OCI-LY3 (cell line): Measurements from ENCODE around the gene ZNF362.

Experiments used
- H2AFZ ChIP-seq: fragments of 200-600, 300-600 bp; shearing (Covaris generic); 2 replicates; pipeline ENCODE4 v1.6.0; 2014; ENCODE audit warnings: antibody characterized with exemption, low read depth, low read length
- H3K27ac ChIP-seq: fragments of 200-600, 300-600 bp; sonication (generic); 2 replicates; pipeline ENCODE4 v1.5.1; 2014; ENCODE audit warnings: mild to moderate bottlenecking, low read length, moderate library complexity, mixed read lengths
- H3K27me3 ChIP-seq: fragments of 200-600, 300-600 bp; sonication (generic); 2 replicates; pipeline ENCODE4 v1.6.1; 2014; ENCODE audit warnings: low read depth, low read length, mixed read lengths
- H3K36me3 ChIP-seq: fragments of 200-600, 300-600 bp; sonication (generic); replicated peaks from 2 replicates; pipeline ENCODE3; 2014; ENCODE audit warnings: low read depth, low read length, mixed read lengths
- H3K4me1 ChIP-seq: fragments of 300-600, 200-600 bp; sonication (generic); 2 replicates; pipeline ENCODE4 v1.6.1; 2014; ENCODE audit warnings: low read length, mixed read lengths
- H3K4me2 ChIP-seq: fragments of 200-600, 300-600 bp; sonication (generic); 2 replicates; pipeline ENCODE4 v1.6.1; 2014; ENCODE audit warnings: low read length, mixed read lengths
- H3K4me3 ChIP-seq: fragments of 300-600, 200-600 bp; sonication (generic); 2 replicates; pipeline ENCODE4 v1.5.1; 2014; ENCODE audit warnings: antibody characterized with exemption, mild to moderate bottlenecking, low read length, moderate library complexity
- H3K79me2 ChIP-seq: fragments of 300-600, 200-600 bp; shearing (Covaris generic); 2 replicates; pipeline ENCODE4 v1.6.1; 2014; ENCODE audit warnings: mild to moderate bottlenecking, low read length, mixed read lengths
- H3K9ac ChIP-seq: fragments of 300-600, 200-600 bp; shearing (Covaris generic); 2 replicates; pipeline ENCODE4 v1.6.0; 2014; ENCODE audit warnings: mild to moderate bottlenecking, low read length, moderate library complexity
- H3K9me3 ChIP-seq: fragments of 200-600, 300-600 bp; shearing (Covaris generic); 2 replicates; pipeline ENCODE4 v1.6.1; 2014; ENCODE audit warnings: low read length, mixed read lengths; ENCODE audit not compliant: insufficient read depth
- H4K20me1 ChIP-seq: fragments of 200-600, 300-600 bp; sonication (generic); 2 replicates; pipeline ENCODE4 v1.6.1; 2016; ENCODE audit warnings: low read length, mixed read lengths; ENCODE audit not compliant: insufficient read depth
- EZH2phosphoT487 ChIP-seq: fragments of 200-600 bp; shearing (Covaris generic); IDR thresholded peaks from 2 replicates; pipeline ENCODE4 v1.6.1; 2018; ENCODE audit warnings: antibody characterized with exemption, mixed run types, low read depth
- TF ChIP-seq, protein P1 (sequence below): fragments of 200-600, 300-600 bp; sonication (generic); IDR thresholded peaks from 2 replicates; pipeline ENCODE4 v1.5.1; 2014; ENCODE audit warnings: antibody characterized with exemption, low read length, low read depth

The ZNF362 gene

DNA sequence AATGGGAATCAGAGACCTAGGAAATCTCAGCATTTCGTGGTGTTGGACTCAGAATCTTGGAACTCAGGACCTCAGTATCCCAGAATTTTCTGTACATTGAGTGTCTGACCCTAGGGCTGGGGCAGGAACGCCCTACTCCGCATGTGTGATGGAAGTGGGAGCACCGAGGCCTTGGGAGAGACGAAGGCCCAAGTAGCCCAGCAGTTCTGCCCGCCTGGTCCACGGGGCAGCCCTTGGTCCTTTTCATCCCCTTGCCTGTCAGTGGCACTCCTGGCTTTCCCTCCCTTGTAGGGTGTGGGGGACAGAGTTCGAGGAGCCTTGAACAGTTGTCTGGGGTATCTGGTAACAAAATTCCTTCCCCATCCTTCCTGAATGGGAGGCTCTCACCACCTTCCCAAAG, 54.4 kb downstream of the ZNF362 start:
- H3K27me3 ChIP-seq, result no peaks in the 10 kb centered on the region
- H3K4me2 ChIP-seq, result no peak overlapping the region
- no peak overlapping the region for H3K4me3 ChIP-seq
- H2AFZ ChIP-seq, result no peak overlapping the region
- no peak overlapping the region for H3K27ac ChIP-seq
- TF ChIP-seq, protein P1, sequence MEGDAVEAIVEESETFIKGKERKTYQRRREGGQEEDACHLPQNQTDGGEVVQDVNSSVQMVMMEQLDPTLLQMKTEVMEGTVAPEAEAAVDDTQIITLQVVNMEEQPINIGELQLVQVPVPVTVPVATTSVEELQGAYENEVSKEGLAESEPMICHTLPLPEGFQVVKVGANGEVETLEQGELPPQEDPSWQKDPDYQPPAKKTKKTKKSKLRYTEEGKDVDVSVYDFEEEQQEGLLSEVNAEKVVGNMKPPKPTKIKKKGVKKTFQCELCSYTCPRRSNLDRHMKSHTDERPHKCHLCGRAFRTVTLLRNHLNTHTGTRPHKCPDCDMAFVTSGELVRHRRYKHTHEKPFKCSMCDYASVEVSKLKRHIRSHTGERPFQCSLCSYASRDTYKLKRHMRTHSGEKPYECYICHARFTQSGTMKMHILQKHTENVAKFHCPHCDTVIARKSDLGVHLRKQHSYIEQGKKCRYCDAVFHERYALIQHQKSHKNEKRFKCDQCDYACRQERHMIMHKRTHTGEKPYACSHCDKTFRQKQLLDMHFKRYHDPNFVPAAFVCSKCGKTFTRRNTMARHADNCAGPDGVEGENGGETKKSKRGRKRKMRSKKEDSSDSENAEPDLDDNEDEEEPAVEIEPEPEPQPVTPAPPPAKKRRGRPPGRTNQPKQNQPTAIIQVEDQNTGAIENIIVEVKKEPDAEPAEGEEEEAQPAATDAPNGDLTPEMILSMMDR, result no peak
- no peak for TF ChIP-seq EZH2phosphoT487
- H3K4me1 ChIP-seq, result no peaks in the 10 kb centered on the region
- H4K20me1 ChIP-seq, result no peaks in the 10 kb centered on the region
- no peaks in the 10 kb centered on the region for H3K79me2 ChIP-seq
- H3K36me3 ChIP-seq, result no peaks in the 10 kb centered on the region
- H3K9me3 ChIP-seq, result no peaks in the 10 kb centered on the region
- no peak overlapping the region for H3K9ac ChIP-seq

DNA sequence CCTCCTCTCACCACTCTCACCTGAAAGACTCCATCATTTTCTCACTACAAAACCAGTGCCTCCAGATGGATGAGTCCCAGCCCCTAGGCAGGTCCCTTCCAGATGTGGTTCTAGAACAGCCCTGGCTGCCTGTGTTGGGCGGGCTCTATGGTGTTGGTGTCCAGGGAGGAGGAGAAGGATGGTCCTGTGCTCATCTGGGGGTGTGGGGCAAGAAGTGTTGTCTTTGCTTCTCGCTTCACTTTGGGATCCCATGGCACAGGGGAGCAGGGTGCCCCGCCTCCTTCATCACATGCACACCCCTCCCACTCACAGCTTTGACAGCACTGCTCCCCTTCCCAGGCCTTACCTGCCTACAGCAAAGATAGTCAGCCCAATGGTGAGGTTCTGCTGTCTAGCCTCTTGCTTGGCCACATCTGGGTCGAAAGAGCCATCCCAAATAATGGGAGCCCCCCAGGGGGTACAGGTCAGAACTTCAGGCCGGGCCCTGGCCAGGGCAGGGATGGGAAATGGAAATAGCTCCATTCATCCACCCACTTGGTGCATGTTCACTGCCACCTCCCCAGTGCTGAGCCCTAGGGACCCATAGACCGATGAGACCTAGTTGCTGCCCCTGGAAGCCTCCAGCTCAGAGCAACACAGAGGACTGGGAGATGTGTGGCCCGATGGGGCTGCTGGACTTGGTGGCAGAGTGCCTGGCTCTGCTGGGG, 55.6 kb downstream of the ZNF362 start:
- Histone ChIP-seq H2AFZ (no peak overlapping the region), H3K27me3 (no peaks in the 10 kb centered on the region), H3K36me3 (no peaks in the 10 kb centered on the region), H3K4me2 (no peak overlapping the region), H3K27ac (no peak overlapping the region), H3K9ac (no peak overlapping the region), H3K79me2 (no peaks in the 10 kb centered on the region), H3K9me3 (no peaks in the 10 kb centered on the region), H3K4me3 (no peak overlapping the region), H3K4me1 (no peaks in the 10 kb centered on the region), H4K20me1 (no peaks in the 10 kb centered on the region)
- no peak for TF ChIP-seq EZH2phosphoT487
- TF ChIP-seq, protein P1, result no peak

DNA sequence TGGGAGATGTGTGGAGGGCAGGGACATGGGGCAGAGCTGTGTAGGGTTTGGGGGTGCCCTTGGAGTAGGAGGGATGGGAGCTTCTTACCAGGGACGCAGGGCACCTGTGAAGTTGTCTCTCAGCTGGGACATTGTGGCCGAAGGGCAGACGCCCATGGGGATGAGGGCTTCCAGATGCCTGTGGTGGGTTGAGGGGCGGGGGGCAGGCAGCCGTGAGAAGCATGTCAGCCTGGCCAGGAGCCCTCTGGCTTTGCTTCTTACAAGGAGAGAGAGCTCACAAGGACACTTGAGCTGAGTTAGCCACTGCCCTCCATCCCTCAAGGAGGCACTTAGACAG, 56.1 kb downstream of the ZNF362 start:
- no peaks in the 10 kb centered on the region for H3K79me2 ChIP-seq
- no peaks in the 10 kb centered on the region for H3K9me3 ChIP-seq
- H3K36me3 ChIP-seq, result no peaks in the 10 kb centered on the region
- no peak overlapping the region for H3K9ac ChIP-seq
- no peak overlapping the region for H3K4me3 ChIP-seq
- H3K4me1 ChIP-seq, result no peaks in the 10 kb centered on the region
- no peaks in the 10 kb centered on the region for H3K27me3 ChIP-seq
- H3K4me2 ChIP-seq, result no peak overlapping the region
- TF ChIP-seq, protein P1, result no peak
- no peak for TF ChIP-seq EZH2phosphoT487
- no peaks in the 10 kb centered on the region for H4K20me1 ChIP-seq
- H3K27ac ChIP-seq, result no peak overlapping the region
- H2AFZ ChIP-seq, result no peak overlapping the region

DNA sequence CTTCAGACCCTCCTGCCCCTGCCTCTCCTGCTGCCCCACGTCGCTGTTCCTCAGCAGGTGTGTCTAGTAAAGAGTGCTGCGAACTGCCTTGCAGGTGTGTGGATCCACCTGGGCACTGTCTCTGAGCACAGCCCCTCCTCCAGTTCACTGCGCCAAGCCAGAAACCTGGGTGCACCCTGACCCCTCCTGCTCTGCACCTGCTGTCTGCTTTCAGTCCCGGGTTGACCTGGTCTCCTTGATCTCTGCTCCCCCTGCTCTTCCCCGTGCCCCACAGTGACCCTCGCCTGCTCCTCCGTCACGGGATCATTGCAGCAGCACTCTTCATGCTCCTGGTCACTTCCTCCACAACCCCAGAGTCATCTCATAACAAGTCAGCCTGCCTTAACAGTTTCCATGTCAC, 58.1 kb downstream of the ZNF362 start:
- Histone ChIP-seq H3K9me3 (no peaks in the 10 kb centered on the region), H4K20me1 (no peaks in the 10 kb centered on the region), H3K9ac (no peak overlapping the region), H3K4me2 (no peak overlapping the region), H3K4me1 (no peaks in the 10 kb centered on the region), H3K27me3 (no peaks in the 10 kb centered on the region), H3K36me3 (no peaks in the 10 kb centered on the region), H3K27ac (no peak overlapping the region), H3K79me2 (no peaks in the 10 kb centered on the region), H2AFZ (no peak overlapping the region), H3K4me3 (no peak overlapping the region)
- TF ChIP-seq, protein P1, result no peak
- no peak for TF ChIP-seq EZH2phosphoT487
